ENCODE data around the gene GAPDHS. TPM values are rescaled to one million over a fixed set of nuclear protein-coding genes. Genes with fewer than 3 reads are reported as not detected.

GAPDHS gene
- total RNA-seq, 4 donors from 2014 or later: not detected

DNA sequence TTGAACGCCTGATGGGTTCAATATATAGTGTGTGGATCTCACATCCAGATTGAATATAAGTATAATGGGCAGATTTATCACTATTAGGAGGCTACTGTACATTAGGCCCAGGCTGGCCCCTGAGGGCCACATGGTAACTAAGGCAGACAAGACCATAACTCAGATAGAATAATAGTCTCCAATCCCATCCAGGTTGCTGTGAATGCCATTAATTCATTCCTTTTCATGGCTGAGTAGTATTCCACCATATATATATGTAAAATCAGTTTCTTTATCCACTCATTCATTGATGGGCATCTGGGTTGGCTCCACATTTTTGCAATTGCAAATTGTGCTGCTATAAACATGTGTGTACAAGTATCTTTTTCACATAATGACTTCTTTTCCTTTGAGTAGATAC, 44.7 kb downstream of the GAPDHS start:
- H3K27ac ChIP-seq: no peak overlapping the region
- in situ Hi-C loops (cut with MboI; ENCODE audit: low sequenced_read_pairs in 4 of 4): no loop called here
- ATAC-seq (no peak), DNase-seq (no peak)
- no peak for TF ChIP-seq POLR2A (IDR thresholded peaks at IDR 0.05)
- TF ChIP-seq, protein P1, sequence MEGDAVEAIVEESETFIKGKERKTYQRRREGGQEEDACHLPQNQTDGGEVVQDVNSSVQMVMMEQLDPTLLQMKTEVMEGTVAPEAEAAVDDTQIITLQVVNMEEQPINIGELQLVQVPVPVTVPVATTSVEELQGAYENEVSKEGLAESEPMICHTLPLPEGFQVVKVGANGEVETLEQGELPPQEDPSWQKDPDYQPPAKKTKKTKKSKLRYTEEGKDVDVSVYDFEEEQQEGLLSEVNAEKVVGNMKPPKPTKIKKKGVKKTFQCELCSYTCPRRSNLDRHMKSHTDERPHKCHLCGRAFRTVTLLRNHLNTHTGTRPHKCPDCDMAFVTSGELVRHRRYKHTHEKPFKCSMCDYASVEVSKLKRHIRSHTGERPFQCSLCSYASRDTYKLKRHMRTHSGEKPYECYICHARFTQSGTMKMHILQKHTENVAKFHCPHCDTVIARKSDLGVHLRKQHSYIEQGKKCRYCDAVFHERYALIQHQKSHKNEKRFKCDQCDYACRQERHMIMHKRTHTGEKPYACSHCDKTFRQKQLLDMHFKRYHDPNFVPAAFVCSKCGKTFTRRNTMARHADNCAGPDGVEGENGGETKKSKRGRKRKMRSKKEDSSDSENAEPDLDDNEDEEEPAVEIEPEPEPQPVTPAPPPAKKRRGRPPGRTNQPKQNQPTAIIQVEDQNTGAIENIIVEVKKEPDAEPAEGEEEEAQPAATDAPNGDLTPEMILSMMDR (IDR thresholded peaks at IDR 0.05 in 4 of 5, conservative IDR thresholded peaks at IDR 0.05 in 1 of 5): no peak
- H3K27me3 ChIP-seq: peaks cover 0 to 7% (median 3%) of the 10 kb centered on the region in 3 donors
- H3K4me1 ChIP-seq: no peaks in the 10 kb centered on the region
- H3K4me3 ChIP-seq: no peak overlapping the region
- peaks cover 0 to 9% (median 0%) of the 10 kb centered on the region in 3 donors for H3K9me3 ChIP-seq
- no peaks in the 10 kb centered on the region for H3K36me3 ChIP-seq
- intact Hi-C loops (cut with DNase I; ENCODE audit: low total_unique reads): no loop called here

DNA sequence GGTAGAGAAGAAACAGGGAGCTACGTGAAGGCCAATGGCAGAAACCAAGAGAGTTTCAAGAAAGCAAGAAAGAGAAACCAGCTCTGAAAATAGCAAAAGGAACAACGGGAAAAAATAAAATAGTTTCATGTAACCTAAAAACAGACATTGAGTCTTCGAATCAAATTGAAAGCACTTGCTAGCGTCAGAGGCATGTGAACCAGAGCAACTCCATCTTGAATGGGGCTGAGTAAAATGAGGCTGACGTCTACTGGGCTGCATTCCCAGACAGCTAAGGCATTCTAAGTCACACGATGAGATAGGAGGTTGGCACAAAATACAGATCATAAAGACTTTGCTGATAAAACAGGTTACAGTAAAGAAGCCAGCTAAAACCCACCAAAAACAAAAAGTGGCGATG, 45.5 kb downstream of the GAPDHS start:
- no peak for ATAC-seq
- Histone ChIP-seq H3K4me1 (no peaks in the 10 kb centered on the region), H3K27me3 (peaks cover 0 to 7% (median 3%) of the 10 kb centered on the region in 3 donors), H3K9me3 (peaks cover 0 to 9% (median 0%) of the 10 kb centered on the region in 3 donors), H3K27ac (no peak overlapping the region), H3K4me3 (no peak overlapping the region), H3K36me3 (no peaks in the 10 kb centered on the region)
- in situ Hi-C loops (cut with MboI; ENCODE audit: low sequenced_read_pairs in 4 of 4): no loop called here
- TF ChIP-seq, protein P1 (IDR thresholded peaks at IDR 0.05 in 4 of 5, conservative IDR thresholded peaks at IDR 0.05 in 1 of 5): no peak
- TF ChIP-seq POLR2A (IDR thresholded peaks at IDR 0.05): no peak
- DNase-seq: no peak
- intact Hi-C loops (cut with DNase I; ENCODE audit: low total_unique reads): no loop called here

DNA sequence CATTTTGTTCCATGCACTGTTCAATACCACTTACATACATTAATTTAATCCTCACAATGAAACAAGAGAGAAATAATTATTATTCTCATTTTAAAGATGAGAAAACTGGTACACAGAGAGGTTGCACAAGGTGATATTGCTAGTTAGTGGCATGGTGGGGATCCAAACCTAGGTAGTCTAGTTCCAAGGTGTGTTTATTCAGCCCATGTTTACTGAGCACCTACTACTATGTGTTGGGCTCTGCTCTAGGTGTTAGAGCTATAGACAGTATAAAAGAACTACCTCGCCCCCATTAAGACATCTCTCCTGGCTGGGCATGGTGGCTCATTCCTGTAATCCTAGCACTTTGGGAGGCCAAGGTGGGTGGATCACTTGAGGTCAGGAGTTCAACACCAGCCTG, 49.5 kb downstream of the GAPDHS start:
- no peak for TF ChIP-seq POLR2A (IDR thresholded peaks at IDR 0.05)
- TF ChIP-seq, protein P1 (IDR thresholded peaks at IDR 0.05 in 4 of 5, conservative IDR thresholded peaks at IDR 0.05 in 1 of 5): no peak
- Histone ChIP-seq H3K4me3 (no peak overlapping the region), H3K27me3 (peaks cover 3 to 11% (median 6%) of the 10 kb centered on the region in 3 donors), H3K9me3 (no peaks in the 10 kb centered on the region), H3K27ac (no peak overlapping the region), H3K4me1 (no peaks in the 10 kb centered on the region), H3K36me3 (no peaks in the 10 kb centered on the region)
- ATAC-seq (no peak), DNase-seq (no peak)
- intact Hi-C loops (cut with DNase I; ENCODE audit: low total_unique reads): no loop called here
- in situ Hi-C loops (cut with MboI; ENCODE audit: low sequenced_read_pairs in 4 of 4): no loop called here

DNA sequence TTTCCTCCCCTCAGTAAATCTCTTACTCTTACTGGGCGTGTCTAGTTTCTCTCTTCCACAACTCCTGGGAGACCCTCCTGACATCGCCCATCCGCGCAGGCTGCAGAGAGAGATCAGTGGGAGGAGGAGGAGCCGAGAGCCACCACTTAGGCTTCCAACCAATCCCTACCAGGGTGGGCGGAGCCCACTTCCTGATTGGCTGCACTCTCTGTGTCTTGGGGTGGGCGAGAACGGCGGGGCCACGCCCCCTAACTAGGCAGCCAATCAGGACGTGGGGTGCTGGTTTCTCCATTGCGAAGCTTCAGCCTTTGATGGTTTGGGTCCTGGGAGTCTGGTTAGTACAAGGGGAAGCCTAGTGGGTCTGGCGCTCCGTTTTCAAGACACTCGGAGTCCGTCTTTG, 52.6 kb downstream of the GAPDHS start, which contains the start of gene PMIS2:
Gene PMIS2 (plus strand): TSS at position 326 of the 400 bp plus-strand sequence. CDS start 87 bp downstream, outside the sequence.
- H3K4me1 ChIP-seq: no peaks in the 10 kb centered on the region
- peaks cover 3 to 11% (median 4%) of the 10 kb centered on the region in 3 donors for H3K27me3 ChIP-seq
- no peak for ATAC-seq
- H3K27ac ChIP-seq: no peak within 1 kb of the TSS
- H3K9me3 ChIP-seq: no peaks in the 10 kb centered on the region
- no peak for TF ChIP-seq POLR2A (IDR thresholded peaks at IDR 0.05)
- TF ChIP-seq, protein P1 (IDR thresholded peaks at IDR 0.05 in 4 of 5, conservative IDR thresholded peaks at IDR 0.05 in 1 of 5): no peak
- DNase-seq: no peak
- in situ Hi-C loops (cut with MboI; ENCODE audit: low sequenced_read_pairs in 4 of 4): no loop called here
- no peak within 1 kb of the TSS for H3K4me3 ChIP-seq
- no peaks in the 10 kb centered on the region for H3K36me3 ChIP-seq
- intact Hi-C loops (cut with DNase I; ENCODE audit: low total_unique reads): no loop called here

DNA sequence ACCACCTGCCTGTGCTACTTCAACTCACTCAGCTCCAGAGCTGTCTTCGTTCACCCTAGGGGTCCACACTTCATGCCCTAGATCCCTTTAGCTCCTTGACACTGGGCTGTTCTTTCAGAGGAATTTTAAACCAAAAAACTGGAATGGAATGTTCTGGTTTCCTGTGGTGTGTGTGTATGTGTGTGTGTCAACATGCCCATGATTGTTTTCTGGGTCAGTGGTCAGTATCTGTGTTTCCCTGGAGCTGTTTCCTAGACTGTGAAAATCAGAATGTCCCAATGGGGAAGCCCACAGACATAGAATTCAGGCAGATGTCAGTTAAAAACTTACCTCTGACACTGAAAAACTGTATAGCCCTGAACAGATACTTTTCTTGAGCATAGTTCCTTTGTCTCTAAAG, 54.1 kb downstream of the GAPDHS start:
- in situ Hi-C loops (cut with MboI; ENCODE audit: low sequenced_read_pairs in 4 of 4): no loop called here

More for the DNA sequence above, 54.1 kb downstream of the GAPDHS start:
- no peaks in the 10 kb centered on the region for H3K4me1 ChIP-seq
- intact Hi-C loops (cut with DNase I; ENCODE audit: low total_unique reads): no loop called here
- TF ChIP-seq POLR2A (IDR thresholded peaks at IDR 0.05): no peak
- TF ChIP-seq, protein P1 (IDR thresholded peaks at IDR 0.05 in 4 of 5, conservative IDR thresholded peaks at IDR 0.05 in 1 of 5): no peak
- H3K27me3 ChIP-seq: peaks cover 3 to 11% (median 4%) of the 10 kb centered on the region in 3 donors
- no peak for DNase-seq
- no peak for ATAC-seq
- H3K4me3 ChIP-seq: no peak overlapping the region
- H3K9me3 ChIP-seq: no peaks in the 10 kb centered on the region
- H3K36me3 ChIP-seq: no peaks in the 10 kb centered on the region
- no peak overlapping the region for H3K27ac ChIP-seq
